HL-60 (cell line): ENCODE data around the gene CSMD2.

Experiments used
- CTCF ChIP-seq: IDR thresholded peaks from one replicate; pipeline ENCODE4 v1.5.1; 2011; ENCODE audit warnings: low read length, control low read depth, inconsistent platforms; ENCODE audit not compliant: insufficient read depth
- GABPA ChIP-seq: IDR thresholded peaks from 2 replicates; pipeline ENCODE4 v1.6.1; 2012; ENCODE audit warnings: low read depth
- POLR2AphosphoS5 ChIP-seq: IDR thresholded peaks from 2 replicates; pipeline ENCODE4 v1.6.1; 2012; ENCODE audit warnings: low read depth
- REST ChIP-seq: IDR thresholded peaks from 2 replicates; pipeline ENCODE4 v1.6.1; 2012; ENCODE audit warnings: low read depth; ENCODE audit not compliant: insufficient replicate concordance
- SPI1 ChIP-seq: IDR thresholded peaks from 2 replicates; pipeline ENCODE4 v1.6.1; 2012; ENCODE audit warnings: low read depth, mild to moderate bottlenecking, borderline replicate concordance

GRCh38 chr1:34108711-34109110 is 56.3 kb downstream of the CSMD2 start:
- TF ChIP-seq CTCF (no peak), SPI1 (no peak), REST (no peak), POLR2AphosphoS5 (no peak), GABPA (no peak)
